ENCODE measurements around the gene HIBADH. TPM values are rescaled to one million over a fixed set of nuclear protein-coding genes. Genes with fewer than 3 reads are reported as not detected.

Gene HIBADH
- total RNA-seq, 4 donors from 2014 or later = 19.6 to 35.0 (median 30.5) TPM

- DNase-seq (ENCODE audit: low spot score in 2 of 2) = no peak
- TF ChIP-seq, protein P1, sequence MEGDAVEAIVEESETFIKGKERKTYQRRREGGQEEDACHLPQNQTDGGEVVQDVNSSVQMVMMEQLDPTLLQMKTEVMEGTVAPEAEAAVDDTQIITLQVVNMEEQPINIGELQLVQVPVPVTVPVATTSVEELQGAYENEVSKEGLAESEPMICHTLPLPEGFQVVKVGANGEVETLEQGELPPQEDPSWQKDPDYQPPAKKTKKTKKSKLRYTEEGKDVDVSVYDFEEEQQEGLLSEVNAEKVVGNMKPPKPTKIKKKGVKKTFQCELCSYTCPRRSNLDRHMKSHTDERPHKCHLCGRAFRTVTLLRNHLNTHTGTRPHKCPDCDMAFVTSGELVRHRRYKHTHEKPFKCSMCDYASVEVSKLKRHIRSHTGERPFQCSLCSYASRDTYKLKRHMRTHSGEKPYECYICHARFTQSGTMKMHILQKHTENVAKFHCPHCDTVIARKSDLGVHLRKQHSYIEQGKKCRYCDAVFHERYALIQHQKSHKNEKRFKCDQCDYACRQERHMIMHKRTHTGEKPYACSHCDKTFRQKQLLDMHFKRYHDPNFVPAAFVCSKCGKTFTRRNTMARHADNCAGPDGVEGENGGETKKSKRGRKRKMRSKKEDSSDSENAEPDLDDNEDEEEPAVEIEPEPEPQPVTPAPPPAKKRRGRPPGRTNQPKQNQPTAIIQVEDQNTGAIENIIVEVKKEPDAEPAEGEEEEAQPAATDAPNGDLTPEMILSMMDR (IDR thresholded peaks at IDR 0.05) = no peak
- no peak for TF ChIP-seq POLR2A (IDR thresholded peaks at IDR 0.05)
- no peak overlapping the region for H3K4me3 ChIP-seq (ENCODE audit: low read depth, poor library complexity, severe bottlenecking)
- intact Hi-C loops (cut with DNase I; ENCODE audit: low total_unique reads) = no loop called here
- 78 to 81% methylated on average over 4 of the region's 4 CpGs for WGBS, 2 donors
These were observed 97.7 kb downstream of the HIBADH start for GRCh38 chr7:27564881-27565482.

DNA sequence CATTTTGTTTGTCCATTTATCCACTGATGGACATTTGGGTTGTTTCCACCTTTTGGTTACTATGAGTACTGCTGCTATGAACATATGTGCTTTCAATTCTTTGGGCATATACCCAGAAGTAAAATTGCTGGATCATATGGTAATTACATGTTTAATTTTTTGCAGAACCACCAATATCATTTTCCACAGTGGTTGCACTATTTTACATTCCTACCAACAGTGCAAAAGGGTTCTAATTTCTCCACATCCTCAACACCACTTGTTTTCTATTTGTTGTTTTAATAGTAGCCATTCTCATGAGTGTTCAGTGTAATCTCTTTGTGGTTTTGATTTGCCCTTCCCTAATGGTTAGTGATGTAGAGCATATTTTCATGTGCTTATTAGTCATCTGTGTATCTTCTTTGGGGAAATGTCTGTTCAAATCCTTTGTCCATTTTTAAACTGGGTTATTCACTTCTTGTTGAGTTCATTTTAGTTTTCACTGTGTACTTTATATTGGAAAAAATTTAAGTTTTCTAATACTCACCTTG is 101.9 kb downstream of the HIBADH start:
- H3K4me3 ChIP-seq (ENCODE audit: low read depth, poor library complexity, severe bottlenecking) = no peak overlapping the region
- DNase-seq (ENCODE audit: low spot score in 2 of 2) = no peak
- TF ChIP-seq, protein P1 (IDR thresholded peaks at IDR 0.05) = no peak
- no peak for TF ChIP-seq POLR2A (IDR thresholded peaks at IDR 0.05)
- intact Hi-C loops (cut with DNase I; ENCODE audit: low total_unique reads) = no loop called here

DNA sequence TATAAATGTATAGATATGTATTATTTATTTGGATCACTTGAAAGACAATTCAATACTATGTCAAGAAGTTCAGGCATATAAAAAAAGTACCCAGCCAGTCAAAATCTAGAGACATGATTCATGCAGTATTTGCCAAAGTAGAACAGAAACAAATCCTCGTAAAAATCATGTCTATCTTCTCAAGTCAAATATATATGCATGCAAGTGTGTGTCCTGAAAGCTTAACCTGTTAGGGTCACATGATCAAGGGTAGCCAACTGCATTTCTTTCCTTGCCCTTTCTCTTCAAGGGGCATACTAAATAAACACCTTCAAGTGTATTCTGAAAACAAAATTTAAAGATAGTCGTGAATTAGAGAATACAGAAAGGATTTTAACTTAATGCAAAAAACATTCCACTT is 107.0 kb downstream of the HIBADH start:
- WGBS, 2 donors = 80% methylated on average over 2 of the region's 2 CpGs
- intact Hi-C loops (cut with DNase I; ENCODE audit: low total_unique reads) = no loop called here
- no peak overlapping the region for H3K4me3 ChIP-seq (ENCODE audit: low read depth, poor library complexity, severe bottlenecking)
- TF ChIP-seq POLR2A (IDR thresholded peaks at IDR 0.05) = no peak
- TF ChIP-seq, protein P1 (IDR thresholded peaks at IDR 0.05) = no peak
- no peak for DNase-seq (ENCODE audit: low spot score in 2 of 2)

GRCh38 chr7:27554826-27555225 is 107.9 kb downstream of the HIBADH start:
- no peak for DNase-seq (ENCODE audit: low spot score in 2 of 2)
- WGBS, 2 donors = 93 to 100% methylated on average over 1 of the region's 1 CpG
- intact Hi-C loops (cut with DNase I; ENCODE audit: low total_unique reads) = no loop called here
- no peak for TF ChIP-seq POLR2A (IDR thresholded peaks at IDR 0.05)
- TF ChIP-seq, protein P1 (IDR thresholded peaks at IDR 0.05) = no peak
- no peak overlapping the region for H3K4me3 ChIP-seq (ENCODE audit: low read depth, poor library complexity, severe bottlenecking)

- no peak for DNase-seq (ENCODE audit: low spot score in 2 of 2)
- no peak overlapping the region for H3K4me3 ChIP-seq (ENCODE audit: low read depth, poor library complexity, severe bottlenecking)
- no peak for TF ChIP-seq POLR2A (IDR thresholded peaks at IDR 0.05)
- TF ChIP-seq, protein P1 (IDR thresholded peaks at IDR 0.05) = no peak
- WGBS, 2 donors = 94 to 95% methylated on average over 5 of the region's 5 CpGs
- intact Hi-C loops (cut with DNase I; ENCODE audit: low total_unique reads) = no loop called here
These were observed 109.4 kb downstream of the HIBADH start for GRCh38 chr7:27553273-27553672.
